ENCODE results near the gene CAP2.
"Not testable (repeated sequence)": the region's sequence is repeated elsewhere in the genome, so short reads cannot be mapped to it uniquely, and the experiment has no call there.

The CAP2 gene

DNA sequence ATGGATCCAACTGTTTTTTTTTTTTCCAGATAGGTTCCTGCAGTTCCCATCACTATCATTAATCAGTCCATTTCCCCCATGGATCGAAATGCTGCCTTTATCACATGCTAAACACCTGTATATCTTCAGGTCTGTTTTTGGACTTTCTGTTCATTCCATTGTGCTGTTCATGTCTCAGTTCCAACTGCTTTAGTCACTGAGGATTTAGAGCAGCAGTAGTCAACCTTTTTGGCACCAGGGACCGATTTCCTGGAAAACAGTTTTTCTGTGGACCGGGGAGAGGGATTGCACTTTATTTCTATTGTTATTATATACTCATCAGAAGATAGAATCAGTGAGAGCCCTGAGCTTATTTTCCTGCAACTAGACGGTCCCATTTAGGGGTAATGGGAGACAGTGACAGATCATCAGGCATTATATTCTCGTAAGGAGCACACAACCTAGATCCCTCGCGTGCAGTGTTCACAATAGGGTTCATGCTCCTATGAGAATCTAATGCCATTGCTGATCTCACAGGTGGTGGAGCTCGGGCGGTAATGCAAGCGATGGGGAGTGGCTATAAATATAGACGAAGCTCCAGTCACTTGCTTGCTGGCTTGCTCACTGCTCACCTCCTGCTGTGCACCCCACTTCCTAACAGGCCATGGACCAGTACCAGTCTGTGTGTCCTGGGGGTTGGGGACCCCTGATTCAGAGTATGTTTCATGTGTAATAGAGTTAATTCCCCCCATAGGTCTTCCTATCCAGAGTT lies 46.0 kb downstream of the CAP2 start:
- H3K9ac ChIP-seq (ENCODE audit: insufficient read length, low read depth) = no peak overlapping the region
- H3K4me3 ChIP-seq (ENCODE audit: insufficient read length, low read depth) = no peak overlapping the region
- no peaks in the 10 kb centered on the region for H3K27me3 ChIP-seq (ENCODE audit: insufficient read depth, insufficient read length)
- DNase-seq (ENCODE audit: low read depth, low spot score) = no peak
- H3K36me3 ChIP-seq (ENCODE audit: insufficient read depth, insufficient read length, low read length) = peaks cover 18% of the 10 kb centered on the region
- TF ChIP-seq YY1 (IDR thresholded peaks at IDR 0.05; ENCODE audit: insufficient read depth, insufficient read length) = no peak
- no peak for TF ChIP-seq SUZ12 (IDR thresholded peaks at IDR 0.05; ENCODE audit: extremely low read depth, insufficient read depth, insufficient read length)
- no peak for TF ChIP-seq ZNF274 (IDR thresholded peaks at IDR 0.05; ENCODE audit: low read depth, low read length)
- no peaks in the 10 kb centered on the region for H3K9me3 ChIP-seq (ENCODE audit: insufficient read depth, low read length)
- H3K4me1 ChIP-seq (ENCODE audit: insufficient read depth, insufficient read length) = no peaks in the 10 kb centered on the region

DNA sequence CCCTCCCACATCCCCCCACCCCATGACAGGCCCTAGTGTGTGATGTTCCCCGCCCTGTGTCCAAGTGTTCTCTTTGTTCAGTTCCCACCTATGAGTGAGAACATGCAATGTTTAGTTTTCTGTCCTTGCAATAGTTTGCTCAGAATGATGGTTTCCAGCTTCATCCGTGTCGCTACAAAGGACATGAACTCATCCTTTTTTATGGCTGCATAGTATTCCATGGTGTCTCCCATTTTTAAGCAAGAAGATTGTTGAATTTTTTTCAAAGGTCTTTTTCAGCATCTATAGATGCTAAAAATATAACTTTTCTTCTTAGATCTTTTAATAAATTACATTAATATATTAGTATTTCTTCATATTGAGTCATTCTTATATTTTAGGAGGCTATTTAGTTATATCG lies 47.4 kb downstream of the CAP2 start:
- not testable (repeated sequence) for H3K27me3 ChIP-seq (ENCODE audit: insufficient read depth, insufficient read length); DNase-seq (ENCODE audit: low read depth, low spot score); H3K4me1 ChIP-seq (ENCODE audit: insufficient read depth, insufficient read length); H3K4me3 ChIP-seq (ENCODE audit: insufficient read length, low read depth); H3K9ac ChIP-seq (ENCODE audit: insufficient read length, low read depth); H3K9me3 ChIP-seq (ENCODE audit: insufficient read depth, low read length)
- peaks cover 18% of the 10 kb centered on the region for H3K36me3 ChIP-seq (ENCODE audit: insufficient read depth, insufficient read length, low read length)

- no peak overlapping the region for H3K4me3 ChIP-seq (ENCODE audit: insufficient read length, low read depth)
- no peak for DNase-seq (ENCODE audit: low read depth, low spot score)
- no peak overlapping the region for H3K9ac ChIP-seq (ENCODE audit: insufficient read length, low read depth)
- H3K4me1 ChIP-seq (ENCODE audit: insufficient read depth, insufficient read length) = no peaks in the 10 kb centered on the region
- peaks cover 12% of the 10 kb centered on the region for H3K36me3 ChIP-seq (ENCODE audit: insufficient read depth, insufficient read length, low read length)
- TF ChIP-seq SUZ12 (IDR thresholded peaks at IDR 0.05; ENCODE audit: extremely low read depth, insufficient read depth, insufficient read length) (no peak), YY1 (IDR thresholded peaks at IDR 0.05; ENCODE audit: insufficient read depth, insufficient read length) (no peak), ZNF274 (IDR thresholded peaks at IDR 0.05; ENCODE audit: low read depth, low read length) (no peak)
- no peaks in the 10 kb centered on the region for H3K27me3 ChIP-seq (ENCODE audit: insufficient read depth, insufficient read length)
- no peaks in the 10 kb centered on the region for H3K9me3 ChIP-seq (ENCODE audit: insufficient read depth, low read length)
Measured at GRCh38 chr6:17442196-17442595, 48.8 kb downstream of the CAP2 start.

DNA sequence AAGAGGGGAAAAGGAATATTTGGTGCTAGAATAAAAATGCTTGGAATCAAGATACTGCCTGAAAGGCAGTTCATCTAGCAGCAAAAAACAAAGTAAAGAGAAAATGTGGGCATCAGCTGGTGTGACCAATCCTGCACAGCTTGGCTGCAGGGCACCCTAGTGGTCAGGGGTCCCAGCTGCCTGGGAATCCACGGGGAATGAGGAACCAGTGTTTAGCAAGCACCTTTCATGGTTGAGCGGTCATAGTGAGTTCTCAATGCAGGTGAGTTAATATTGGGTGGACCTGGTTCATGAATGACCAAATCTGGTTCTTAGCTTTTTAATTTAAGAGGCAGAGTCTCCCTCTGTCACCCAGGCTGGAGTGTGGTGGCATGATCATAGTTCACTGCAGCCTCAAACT lies 53.3 kb downstream of the CAP2 start:
- TF ChIP-seq ZNF274 (IDR thresholded peaks at IDR 0.05; ENCODE audit: low read depth, low read length) = no peak
- TF ChIP-seq SUZ12 (IDR thresholded peaks at IDR 0.05; ENCODE audit: extremely low read depth, insufficient read depth, insufficient read length) = no peak
- no peak for TF ChIP-seq YY1 (IDR thresholded peaks at IDR 0.05; ENCODE audit: insufficient read depth, insufficient read length)
- H3K9ac ChIP-seq (ENCODE audit: insufficient read length, low read depth) = no peak overlapping the region
- no peaks in the 10 kb centered on the region for H3K27me3 ChIP-seq (ENCODE audit: insufficient read depth, insufficient read length)
- H3K36me3 ChIP-seq (ENCODE audit: insufficient read depth, insufficient read length, low read length) = peaks cover 10% of the 10 kb centered on the region
- DNase-seq (ENCODE audit: low read depth, low spot score) = no peak
- no peaks in the 10 kb centered on the region for H3K9me3 ChIP-seq (ENCODE audit: insufficient read depth, low read length)
- H3K4me1 ChIP-seq (ENCODE audit: insufficient read depth, insufficient read length) = no peaks in the 10 kb centered on the region
- H3K4me3 ChIP-seq (ENCODE audit: insufficient read length, low read depth) = no peak overlapping the region

- Histone ChIP-seq H3K4me1 (ENCODE audit: insufficient read depth, insufficient read length) (no peaks in the 10 kb centered on the region), H3K27me3 (ENCODE audit: insufficient read depth, insufficient read length) (no peaks in the 10 kb centered on the region), H3K9me3 (ENCODE audit: insufficient read depth, low read length) (no peaks in the 10 kb centered on the region), H3K9ac (ENCODE audit: insufficient read length, low read depth) (no peak overlapping the region), H3K4me3 (ENCODE audit: insufficient read length, low read depth) (no peak overlapping the region), H3K36me3 (ENCODE audit: insufficient read depth, insufficient read length, low read length) (peaks cover under 1% of the 10 kb centered on the region)
- TF ChIP-seq YY1 (IDR thresholded peaks at IDR 0.05; ENCODE audit: insufficient read depth, insufficient read length) (no peak), SUZ12 (IDR thresholded peaks at IDR 0.05; ENCODE audit: extremely low read depth, insufficient read depth, insufficient read length) (no peak), ZNF274 (IDR thresholded peaks at IDR 0.05; ENCODE audit: low read depth, low read length) (no peak)
- DNase-seq (ENCODE audit: low read depth, low spot score) = no peak
Measured at GRCh38 chr6:17448165-17448564, 54.8 kb downstream of the CAP2 start.

DNA sequence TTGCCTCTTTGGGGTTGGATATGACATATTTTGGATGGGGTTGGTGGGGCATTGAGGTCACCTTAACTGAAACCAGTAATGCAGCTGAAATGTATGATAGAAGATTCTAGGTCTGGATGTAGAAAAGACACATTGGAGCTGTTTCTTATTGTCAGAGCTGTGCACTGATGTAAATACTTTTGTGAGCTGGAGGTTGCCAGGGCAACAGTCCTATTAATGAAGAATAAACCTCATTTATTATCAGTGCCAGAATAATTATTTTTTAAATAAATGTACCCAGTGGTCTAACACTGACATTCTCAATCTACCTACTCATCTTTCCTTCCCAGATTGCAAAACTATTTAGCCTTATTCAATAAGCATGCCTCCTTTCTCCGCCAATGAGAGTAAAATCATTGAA lies 57.0 kb downstream of the CAP2 start:
- DNase-seq (ENCODE audit: low read depth, low spot score) = no peak
- H3K4me1 ChIP-seq (ENCODE audit: insufficient read depth, insufficient read length) = no peaks in the 10 kb centered on the region
- TF ChIP-seq ZNF274 (IDR thresholded peaks at IDR 0.05; ENCODE audit: low read depth, low read length) (no peak), SUZ12 (IDR thresholded peaks at IDR 0.05; ENCODE audit: extremely low read depth, insufficient read depth, insufficient read length) (no peak), YY1 (IDR thresholded peaks at IDR 0.05; ENCODE audit: insufficient read depth, insufficient read length) (no peak)
- H3K9ac ChIP-seq (ENCODE audit: insufficient read length, low read depth) = no peak overlapping the region
- H3K9me3 ChIP-seq (ENCODE audit: insufficient read depth, low read length) = no peaks in the 10 kb centered on the region
- H3K27me3 ChIP-seq (ENCODE audit: insufficient read depth, insufficient read length) = no peaks in the 10 kb centered on the region
- H3K36me3 ChIP-seq (ENCODE audit: insufficient read depth, insufficient read length, low read length) = no peaks in the 10 kb centered on the region
- H3K4me3 ChIP-seq (ENCODE audit: insufficient read length, low read depth) = no peak overlapping the region

DNA sequence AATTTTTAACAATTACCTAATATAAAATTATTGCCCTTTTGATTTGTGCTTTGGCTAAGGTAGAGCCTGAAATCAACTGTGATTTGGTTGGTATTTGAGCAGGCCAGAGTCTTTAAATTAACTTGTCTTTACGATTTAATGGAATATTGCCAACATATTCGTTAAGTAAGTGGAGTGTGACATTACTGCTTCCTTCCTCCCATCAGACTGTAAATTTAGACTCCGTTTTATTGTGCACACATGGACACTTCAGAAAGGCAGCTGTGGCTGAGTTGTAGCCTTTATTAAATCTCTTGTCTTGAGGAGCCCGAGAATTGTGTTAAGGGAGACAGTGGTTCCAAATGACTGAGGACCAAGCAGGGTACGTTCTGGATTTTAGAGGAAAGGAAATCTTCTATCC lies 57.4 kb downstream of the CAP2 start:
- no peak overlapping the region for H3K9ac ChIP-seq (ENCODE audit: insufficient read length, low read depth)
- H3K36me3 ChIP-seq (ENCODE audit: insufficient read depth, insufficient read length, low read length) = no peaks in the 10 kb centered on the region
- TF ChIP-seq SUZ12 (IDR thresholded peaks at IDR 0.05; ENCODE audit: extremely low read depth, insufficient read depth, insufficient read length) (no peak), ZNF274 (IDR thresholded peaks at IDR 0.05; ENCODE audit: low read depth, low read length) (no peak), YY1 (IDR thresholded peaks at IDR 0.05; ENCODE audit: insufficient read depth, insufficient read length) (no peak)
- no peaks in the 10 kb centered on the region for H3K4me1 ChIP-seq (ENCODE audit: insufficient read depth, insufficient read length)
- no peaks in the 10 kb centered on the region for H3K9me3 ChIP-seq (ENCODE audit: insufficient read depth, low read length)
- no peaks in the 10 kb centered on the region for H3K27me3 ChIP-seq (ENCODE audit: insufficient read depth, insufficient read length)
- H3K4me3 ChIP-seq (ENCODE audit: insufficient read length, low read depth) = no peak overlapping the region
- DNase-seq (ENCODE audit: low read depth, low spot score) = no peak
